H54 (cell line): ENCODE results near the gene OR2L3.
"Not testable (repeated sequence)": the region's sequence is repeated elsewhere in the genome, so short reads cannot be mapped to it uniquely, and the experiment has no call there.

Source experiments
- DNase-seq: peaks from one replicate; pipeline ENCODE4 v3.0.0; 2011; ENCODE audit warnings: low spot score, mixed read lengths; ENCODE audit not compliant: insufficient read length
- FAIRE-seq: peaks from 3 replicates; lab custom pipeline; 2011; peaks lifted over from hg19 to GRCh38; lab: Jason Lieb, UNC
- POLR2A ChIP-seq: IDR thresholded peaks from 2 replicates; pipeline ENCODE4 v1.6.1; 2011; ENCODE audit warnings: low read depth, mild to moderate bottlenecking, low read length

The OR2L3 gene, protein sequence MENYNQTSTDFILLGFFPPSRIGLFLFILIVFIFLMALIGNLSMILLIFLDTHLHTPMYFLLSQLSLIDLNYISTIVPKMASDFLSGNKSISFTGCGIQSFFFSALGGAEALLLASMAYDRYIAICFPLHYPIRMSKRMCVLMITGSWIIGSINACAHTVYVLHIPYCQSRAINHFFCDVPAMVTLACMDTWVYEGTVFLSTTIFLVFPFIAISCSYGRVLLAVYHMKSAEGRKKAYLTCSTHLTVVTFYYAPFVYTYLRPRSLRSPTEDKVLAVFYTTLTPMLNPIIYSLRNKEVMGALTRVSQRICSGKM

DNA sequence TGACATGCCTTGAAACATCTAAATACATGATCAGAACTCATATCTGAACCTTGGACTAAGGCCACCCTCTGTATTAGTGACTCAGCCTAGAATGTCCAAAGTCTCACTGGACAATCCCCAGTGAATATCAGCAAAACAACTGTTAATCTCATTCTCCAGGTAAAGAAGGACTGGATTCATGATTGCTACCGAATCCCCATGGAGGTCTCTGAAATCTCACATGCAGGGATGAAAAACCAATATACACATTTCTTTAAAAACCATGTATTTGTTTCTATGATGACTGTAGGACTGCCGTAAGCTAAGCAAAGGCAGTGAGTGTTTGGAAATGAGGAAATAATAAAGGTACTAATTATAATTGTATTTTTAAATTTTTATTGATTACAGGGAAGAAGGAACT, at the start of gene OR2L3:
Gene OR2L3, plus strand, starts transcription at position 301 of the 400 bp plus-strand sequence. CDS start 13,846 bp downstream, outside the sequence.
- TF ChIP-seq POLR2A: no peak
- no peak for DNase-seq
- FAIRE-seq: no peak

DNA sequence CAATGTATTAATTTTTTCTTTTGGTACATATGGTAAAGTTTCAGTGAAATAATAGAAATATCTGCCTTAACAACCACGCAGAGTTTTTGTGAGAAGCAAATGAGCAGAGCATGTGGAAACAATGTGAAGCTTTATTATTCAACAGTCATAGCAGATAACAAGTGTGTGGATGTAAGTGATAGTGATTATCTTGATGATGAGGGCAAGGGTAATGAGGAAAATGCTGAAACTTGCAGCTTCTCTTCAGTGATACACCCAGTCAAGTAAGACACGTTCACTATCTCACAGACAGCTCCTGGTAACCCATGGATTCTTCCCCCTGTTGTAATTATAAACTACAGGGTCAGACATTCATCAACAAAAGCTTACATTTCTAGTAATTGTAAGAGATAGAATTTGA, 47.8 kb upstream of the OR2L3 start:
- TF ChIP-seq POLR2A: no peak
- FAIRE-seq (no peak), DNase-seq (no peak)

DNA sequence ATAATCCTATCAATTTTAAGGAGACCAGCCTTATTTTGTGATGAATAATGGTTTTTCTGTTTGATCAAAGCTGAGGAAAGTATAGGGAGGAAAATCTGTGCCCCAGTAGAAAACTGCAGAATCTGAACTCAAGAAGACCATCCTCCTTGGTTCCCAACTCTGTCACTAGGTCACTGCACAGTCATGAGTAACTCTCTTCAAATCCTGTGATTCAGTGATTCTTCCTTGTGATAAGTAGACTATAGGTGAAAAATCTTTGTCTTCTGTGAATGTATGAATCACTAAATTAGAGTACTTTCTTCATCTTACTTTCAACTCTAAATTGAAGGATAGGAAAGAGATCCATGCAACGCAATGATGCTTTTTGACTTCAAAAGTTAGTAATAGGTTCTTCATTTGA, 46.5 kb upstream of the OR2L3 start:
- FAIRE-seq: no peak
- TF ChIP-seq POLR2A: no peak
- DNase-seq: no peak

DNA sequence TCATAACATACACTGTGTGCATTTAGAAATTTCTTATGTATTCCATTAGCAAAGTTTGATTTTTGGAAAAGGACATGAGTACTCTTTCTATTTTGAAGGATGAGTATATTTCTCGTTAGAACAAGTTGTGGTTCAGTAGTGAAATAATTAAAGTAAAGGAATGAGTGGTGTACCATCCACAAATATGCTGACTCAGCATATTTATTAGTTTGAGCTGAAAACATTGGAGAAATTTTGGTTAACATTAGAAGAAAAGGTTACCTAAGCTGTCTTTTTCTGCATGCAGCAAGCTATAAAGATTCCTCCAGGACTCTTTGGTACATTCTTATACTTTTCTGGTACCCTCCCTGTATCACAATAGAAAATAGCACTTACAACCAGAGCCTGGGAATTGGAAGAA, 38.9 kb upstream of the OR2L3 start:
- FAIRE-seq: no peak
- TF ChIP-seq POLR2A: no peak

DNA sequence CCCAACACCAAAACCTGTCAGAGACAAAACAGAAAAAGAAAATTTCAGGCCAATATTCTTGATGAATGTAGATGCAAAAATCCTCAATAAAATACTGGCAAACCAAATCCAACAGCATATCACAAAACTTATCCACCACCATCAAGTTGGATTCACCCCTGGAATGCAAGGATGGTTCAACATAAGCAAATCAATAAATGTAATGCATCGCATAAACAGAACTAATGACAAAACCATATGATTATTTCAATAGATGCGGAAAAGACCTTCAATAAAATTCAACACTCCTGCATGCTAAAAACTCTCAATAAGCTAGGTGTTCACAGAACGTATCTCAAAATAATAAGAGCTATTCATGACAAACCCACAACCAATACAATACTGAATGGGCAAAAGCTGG, 37.0 kb upstream of the OR2L3 start:
- TF ChIP-seq POLR2A: no peak
- DNase-seq (no peak), FAIRE-seq (no peak)

More for the DNA sequence above, 38.9 kb upstream of the OR2L3 start:
- DNase-seq: no peak

DNA sequence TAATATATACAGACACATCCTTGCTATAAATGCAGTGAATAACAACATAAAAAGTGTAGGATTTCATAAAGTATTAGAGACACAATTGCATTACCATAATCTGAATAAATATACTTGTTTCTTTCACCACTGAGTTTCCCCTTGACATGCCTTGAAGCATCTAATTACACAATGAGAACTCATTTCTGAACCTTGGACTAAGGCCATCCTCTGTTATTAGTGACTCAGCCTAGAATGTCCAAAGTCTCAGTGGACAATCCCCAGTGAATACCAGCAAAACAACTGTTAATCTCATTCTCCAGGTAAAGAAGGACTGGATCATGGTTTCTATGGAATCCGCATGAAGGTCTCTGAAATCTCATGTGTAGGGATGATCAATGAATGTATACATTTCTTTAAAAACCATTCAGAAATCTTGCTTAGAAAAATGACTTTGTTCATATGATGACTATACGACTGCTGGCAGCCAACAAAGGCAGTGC, 33.4 kb upstream of the OR2L3 start, which contains the start of gene OR2L5:
Gene OR2L5, plus strand, starts transcription at position 432 of the 482 bp plus-strand sequence. CDS start 8,288 bp downstream, outside the sequence.
- no peak for DNase-seq
- TF ChIP-seq POLR2A: no peak
- FAIRE-seq: no peak

DNA sequence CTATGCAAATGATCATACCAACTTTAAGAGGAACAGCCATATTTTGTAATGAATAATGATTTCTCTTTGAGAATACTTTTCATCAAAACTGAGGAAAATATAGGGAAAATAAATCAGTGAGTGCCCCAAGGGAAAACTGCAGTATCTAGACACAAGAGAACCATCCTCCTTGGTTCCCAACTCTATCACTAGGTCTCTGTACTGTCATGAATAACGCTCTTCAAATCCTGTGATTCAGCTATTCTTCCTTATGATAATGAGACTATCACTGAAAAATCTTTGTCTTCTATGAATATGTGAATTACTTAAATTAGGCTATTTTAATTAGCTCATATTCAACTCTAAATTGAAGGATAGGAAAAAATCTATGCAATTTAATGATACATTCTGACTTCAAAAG, 30.8 kb upstream of the OR2L3 start:
- FAIRE-seq (no peak), DNase-seq (no peak)
- no peak for TF ChIP-seq POLR2A

DNA sequence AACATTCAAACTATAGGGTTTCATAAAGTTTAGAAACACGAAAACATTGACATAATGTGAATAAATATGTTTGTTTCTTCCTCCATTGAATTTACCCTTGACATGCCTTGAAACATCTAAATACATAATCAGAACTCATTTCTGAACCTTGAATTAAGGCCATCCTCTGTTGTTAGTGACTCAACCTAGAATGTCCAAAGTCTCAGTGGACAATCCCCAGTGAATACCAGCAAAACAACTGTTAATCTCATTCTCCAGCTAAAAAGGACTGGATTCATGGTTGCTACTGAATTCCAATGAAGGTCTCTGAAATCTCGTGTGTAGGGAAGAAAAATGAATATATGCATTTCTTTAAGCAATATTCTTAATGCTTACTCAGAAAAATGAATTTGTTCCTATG, 16.9 kb upstream of the OR2L3 start, which contains the start of gene OR2L2:
Gene OR2L2, plus strand, starts transcription at position 301 of the 400 bp plus-strand sequence. CDS start 8,198 bp downstream, outside the sequence.
- FAIRE-seq (no peak), DNase-seq (no peak)
- TF ChIP-seq POLR2A: no peak

DNA sequence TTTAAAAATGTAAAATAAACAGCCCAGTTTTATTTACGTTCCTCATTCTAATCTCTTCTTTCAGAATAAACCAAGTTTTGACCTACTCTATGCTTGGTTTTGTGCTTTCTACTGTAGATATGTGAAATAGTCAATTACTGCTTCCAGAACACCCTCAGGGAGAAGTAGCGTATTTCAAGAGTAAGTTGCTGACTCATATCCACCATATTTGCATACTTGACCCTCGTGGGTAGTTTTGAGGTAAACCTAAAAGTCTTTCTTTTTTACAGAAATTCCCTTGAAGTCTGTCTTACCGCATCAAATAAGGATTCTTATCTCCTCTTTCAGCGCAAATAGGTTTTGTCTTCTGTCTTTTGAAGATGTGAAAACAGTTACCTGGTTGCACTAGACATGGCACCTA, 1.4 kb upstream of the OR2L3 start:
- no peak for TF ChIP-seq POLR2A
- DNase-seq (no peak), FAIRE-seq (no peak)

DNA sequence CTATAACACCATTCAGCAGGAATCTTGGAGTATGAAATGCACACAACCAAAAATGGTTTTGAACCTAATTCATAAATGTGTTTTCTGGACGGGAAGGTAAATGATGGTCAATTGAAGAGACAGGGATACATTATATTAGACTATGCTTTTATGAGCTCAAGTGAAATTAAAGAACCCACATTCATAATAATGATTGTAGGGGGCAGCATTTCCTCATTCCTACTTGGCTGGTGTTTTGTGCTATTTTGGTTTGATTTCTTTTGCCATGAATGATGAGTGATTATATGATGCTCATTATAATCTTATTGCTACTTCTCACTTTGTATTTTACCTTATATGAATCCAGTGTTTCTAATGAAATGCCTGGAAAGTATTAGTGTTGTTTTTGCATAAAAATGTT, 372 bp downstream of the OR2L3 start:
- FAIRE-seq: no peak
- no peak for DNase-seq
- TF ChIP-seq POLR2A: no peak

DNA sequence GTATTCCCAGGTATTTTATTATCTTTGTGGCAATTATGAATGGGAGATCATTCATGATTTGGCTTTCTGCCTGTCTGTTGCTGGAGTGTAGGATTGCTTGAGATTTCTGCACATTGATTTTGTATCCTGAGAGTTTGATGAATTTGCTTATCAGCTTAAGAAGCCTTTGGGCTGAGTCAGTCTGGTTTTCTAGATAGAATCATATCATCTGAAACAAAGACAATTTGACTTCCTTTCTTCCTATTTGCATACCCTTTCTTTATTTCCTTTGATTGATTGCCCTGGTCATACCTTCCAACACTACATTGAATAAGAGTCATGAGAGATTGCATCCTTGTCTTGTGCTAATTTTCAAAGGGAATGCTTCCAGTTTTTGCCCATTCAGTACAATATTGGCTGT, 8.0 kb downstream of the OR2L3 start:
- TF ChIP-seq POLR2A: no peak
- no peak for FAIRE-seq
- DNase-seq: no peak

DNA sequence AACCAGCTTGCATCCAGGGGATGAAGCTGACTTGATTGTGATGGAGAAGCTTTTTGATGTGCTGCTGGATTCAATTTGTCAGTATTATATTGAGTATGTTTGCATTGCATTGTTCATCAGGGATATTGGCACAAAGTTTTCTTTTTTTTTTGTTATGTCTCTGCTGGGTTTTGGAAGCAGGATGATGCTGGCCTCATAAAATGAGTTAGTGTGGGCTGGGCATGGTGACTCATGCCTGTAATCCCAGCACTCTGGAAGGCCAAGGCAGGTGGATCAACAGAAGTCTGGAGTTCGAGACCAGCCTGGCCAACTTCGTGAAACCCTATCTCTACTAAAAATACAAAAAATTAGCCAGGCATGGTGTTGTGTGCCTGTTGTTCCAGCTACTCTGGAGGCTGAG, 8.6 kb downstream of the OR2L3 start:
- no peak for DNase-seq
- no peak for TF ChIP-seq POLR2A
- no peak for FAIRE-seq

DNA sequence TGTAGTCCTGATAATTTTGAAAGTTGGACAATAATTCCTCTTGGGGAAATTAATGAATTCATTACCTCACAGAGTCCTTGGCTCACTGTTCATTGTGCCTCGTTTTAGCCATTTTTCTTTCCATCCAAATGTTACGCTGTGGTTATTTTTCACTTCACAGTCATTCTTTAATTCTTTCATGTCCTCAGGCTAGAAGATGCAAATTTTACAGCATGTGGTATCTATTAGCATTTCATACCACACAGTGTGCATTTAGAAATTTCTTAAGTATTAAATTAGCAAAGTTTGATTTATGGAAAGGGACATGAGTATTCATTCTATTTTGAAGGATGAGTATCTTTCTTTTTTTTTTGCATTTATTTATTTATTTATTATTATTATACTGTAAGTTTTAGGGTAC, 18.4 kb downstream of the OR2L3 start:
- FAIRE-seq: no peak
- no peak for DNase-seq
- TF ChIP-seq POLR2A: no peak

DNA sequence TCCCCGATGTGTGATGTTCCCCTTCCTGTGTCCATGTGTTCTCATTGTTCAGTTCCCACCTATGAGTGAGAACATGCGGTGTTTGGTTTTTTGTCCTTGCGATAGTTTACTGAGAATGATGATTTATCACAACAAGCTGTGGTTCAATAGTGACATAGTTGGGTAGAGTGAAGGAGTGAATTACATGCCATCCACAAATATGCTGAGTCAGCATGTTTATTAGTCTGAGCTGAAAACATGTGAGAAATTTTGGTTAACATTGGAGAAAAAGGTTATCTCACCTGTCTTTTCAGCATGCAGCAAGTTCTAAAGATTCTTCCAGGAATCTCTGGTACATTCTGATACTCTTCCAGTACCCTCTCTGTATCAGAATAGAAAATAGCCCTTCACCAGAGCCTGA, 19.0 kb downstream of the OR2L3 start:
- no peak for DNase-seq
- FAIRE-seq: no peak
- TF ChIP-seq POLR2A: no peak

DNA sequence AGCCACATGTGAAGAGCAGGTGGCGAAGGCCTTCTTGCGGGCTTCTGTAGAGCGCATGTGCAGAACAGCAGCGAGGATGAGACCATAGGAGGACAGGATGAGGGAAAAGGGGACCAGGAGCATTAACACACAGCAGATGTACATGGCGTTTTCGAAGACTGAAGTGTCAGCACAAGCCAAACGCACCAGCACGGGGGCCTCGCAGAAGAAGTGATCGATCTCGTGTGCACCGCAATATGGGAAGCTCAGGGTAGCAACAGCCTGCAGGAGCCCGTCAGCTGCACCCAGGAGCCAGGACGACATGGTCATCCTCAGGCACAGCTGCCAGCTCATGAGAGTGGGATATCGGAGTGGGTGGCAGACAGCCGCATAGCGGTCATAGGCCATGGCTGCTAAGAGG, 37.2 kb downstream of the OR2L3 start:
- not testable (repeated sequence) for DNase-seq, FAIRE-seq

DNA sequence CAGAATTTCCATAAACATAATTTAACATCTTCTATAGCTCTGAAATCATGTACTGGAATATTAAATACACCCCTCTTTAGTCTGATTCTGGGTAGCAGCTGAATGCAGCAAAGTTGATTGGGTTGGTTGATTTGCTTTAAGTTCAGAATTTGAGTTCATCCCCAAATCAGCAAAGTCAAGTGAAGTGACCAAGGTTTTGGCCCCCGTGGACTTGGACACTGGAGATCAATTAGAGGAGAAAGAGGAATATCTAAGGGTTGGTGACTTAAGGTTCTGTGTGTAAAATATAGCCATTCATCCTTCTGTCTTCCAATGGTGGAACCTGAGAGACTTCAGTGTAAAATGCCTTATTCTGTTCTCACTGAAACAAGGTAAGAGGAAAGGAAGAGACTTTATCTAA, 48.2 kb downstream of the OR2L3 start, which contains the start of gene OR2L13:
Gene OR2L13, plus strand, starts transcription at position 301 of the 400 bp plus-strand sequence. CDS start 4,192 bp downstream, outside the sequence.
- no peak for FAIRE-seq
- no peak for TF ChIP-seq POLR2A

More for the DNA sequence above, 48.2 kb downstream of the OR2L3 start, which contains the start of gene OR2L13:
- DNase-seq: no peak
